D341Med (cell line): ENCODE results near the gene ATRNL1.
"Not testable (repeated sequence)": the region's sequence is repeated elsewhere in the genome, so short reads cannot be mapped to it uniquely, and the experiment has no call there.

Experiments used
- DNase-seq: peaks from one replicate; pipeline ENCODE4 v3.0.0; 2012; ENCODE audit warnings: low spot score

Gene ATRNL1

DNA sequence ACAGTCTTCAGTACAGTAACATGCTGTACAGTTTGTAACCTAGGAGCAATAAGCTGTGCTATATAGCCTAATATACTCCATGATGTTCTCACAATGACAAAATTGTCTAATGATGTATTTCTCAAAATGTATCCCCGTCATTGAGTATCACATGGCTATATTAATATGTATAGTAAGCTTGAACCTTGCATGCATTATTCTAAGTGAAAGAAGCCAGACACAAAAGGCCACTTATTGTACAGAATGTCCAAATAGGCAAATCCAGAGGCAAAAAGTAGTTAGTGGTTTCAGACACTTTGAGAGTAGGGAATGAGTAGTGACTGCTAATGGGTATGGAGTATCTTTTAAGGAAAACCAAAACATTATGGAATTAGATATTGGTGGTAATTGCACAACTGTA is 545.1 kb downstream of the ATRNL1 start:
- no peak for DNase-seq

DNA sequence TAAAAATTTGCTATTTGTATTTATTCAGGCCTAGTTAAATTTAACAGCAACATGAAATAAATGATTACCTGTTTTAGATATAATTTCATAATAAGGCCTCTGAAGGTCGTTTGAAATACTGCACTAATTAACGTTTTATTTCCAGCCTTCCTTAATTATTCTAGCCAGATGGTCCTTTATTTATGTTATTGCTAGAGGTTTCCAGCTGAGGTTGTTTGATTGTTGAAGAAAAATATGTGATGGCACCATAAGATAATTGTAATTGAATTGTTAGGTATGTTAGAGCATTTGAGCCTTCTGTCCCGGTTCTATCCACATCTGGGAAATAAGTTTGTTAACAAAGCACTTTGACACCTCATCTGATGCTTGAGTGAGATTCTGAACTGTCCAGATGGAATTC is 556.1 kb downstream of the ATRNL1 start:
- no peak for DNase-seq

DNA sequence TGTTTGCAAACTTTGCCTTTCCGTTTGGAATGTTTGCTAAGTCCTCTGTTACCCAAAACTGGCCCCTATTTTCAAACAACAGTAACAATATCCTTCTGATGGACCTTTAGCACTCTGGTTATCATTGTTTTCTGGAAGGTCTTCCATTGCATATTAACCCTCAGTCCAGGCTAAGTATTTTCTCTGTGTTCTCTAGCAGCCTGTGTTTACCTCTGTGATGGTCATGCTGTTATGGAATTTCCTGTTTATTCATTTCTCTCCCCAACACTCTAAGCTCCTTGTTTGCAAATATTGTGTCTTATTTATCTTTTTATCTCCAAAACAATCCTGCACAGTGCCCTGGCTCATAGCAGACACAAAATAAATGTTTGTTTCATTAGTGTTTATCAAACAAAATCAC is 560.3 kb downstream of the ATRNL1 start:
- no peak for DNase-seq

- DNase-seq, result no peak
Observed at GRCh38 chr10:115654961-115655360, 561.8 kb downstream of the ATRNL1 start.

DNA sequence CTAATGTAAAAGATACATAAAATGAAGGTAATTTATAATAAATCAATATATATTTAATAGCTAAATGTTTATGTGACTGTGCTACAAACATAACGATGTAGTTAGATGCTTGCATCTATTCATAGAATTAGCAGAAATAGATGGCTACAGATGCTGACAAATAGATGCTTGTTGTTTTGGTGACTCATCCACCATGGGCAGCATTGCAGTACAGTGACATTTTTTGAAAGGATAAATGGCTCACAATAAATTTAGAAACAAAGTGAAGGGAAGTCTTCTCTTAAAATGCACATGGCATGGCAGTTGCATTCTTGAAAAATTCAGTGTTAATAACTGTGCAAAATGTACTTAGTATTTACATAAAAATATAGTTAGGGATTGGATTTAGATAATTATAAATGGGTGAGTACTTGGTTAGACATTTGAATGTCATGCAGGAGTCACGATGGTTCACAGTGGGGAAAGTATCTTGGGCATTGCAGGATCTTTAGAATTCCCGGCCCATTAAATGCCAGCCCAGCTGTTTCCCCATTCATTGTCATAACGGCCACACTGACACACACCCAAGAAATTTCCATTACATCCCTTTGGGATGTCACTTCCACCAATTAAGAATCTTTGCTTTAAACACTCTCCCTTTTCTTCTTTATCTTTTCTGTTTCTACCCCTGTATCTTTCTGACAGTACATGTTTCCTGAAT is 564.1 kb downstream of the ATRNL1 start:
- no peak for DNase-seq

DNA sequence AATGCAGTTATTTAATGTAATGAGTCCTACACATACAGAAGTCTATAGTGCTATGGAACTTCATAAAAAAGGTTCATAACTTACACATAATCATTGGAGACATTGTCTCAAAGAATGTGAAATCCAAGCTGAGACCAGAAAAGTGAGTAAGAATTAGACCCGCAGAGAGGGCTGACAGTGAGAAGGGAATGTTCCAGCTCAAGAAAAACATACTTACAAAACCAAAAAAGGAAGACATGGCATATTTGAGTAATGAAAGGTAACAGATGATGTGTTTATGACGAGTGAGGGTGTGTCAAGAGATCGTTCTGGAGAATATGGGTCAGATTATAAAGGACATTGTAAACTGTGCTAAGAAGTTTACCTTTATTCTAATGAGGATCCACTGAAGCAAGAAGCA is 566.5 kb downstream of the ATRNL1 start:
- no peak for DNase-seq

DNA sequence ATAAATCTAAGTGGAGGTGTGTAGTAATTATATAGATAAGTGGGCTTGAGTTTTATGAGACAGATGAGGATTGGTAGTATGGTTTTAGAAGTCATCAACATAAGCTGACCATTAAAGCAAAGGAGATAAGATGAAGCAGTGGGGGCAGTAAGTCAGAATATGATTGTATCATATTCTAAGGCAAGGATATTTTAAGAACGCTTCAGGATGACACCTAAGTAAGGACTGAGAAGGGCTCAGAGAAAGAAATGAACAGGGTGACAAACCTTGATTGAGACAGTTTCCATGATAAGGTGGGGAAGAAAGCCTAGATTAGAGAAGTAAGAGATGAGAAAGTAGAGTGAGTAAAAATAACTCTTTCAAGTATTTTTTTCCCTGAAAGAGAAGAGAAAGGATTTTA is 567.2 kb downstream of the ATRNL1 start:
- no peak for DNase-seq

DNA sequence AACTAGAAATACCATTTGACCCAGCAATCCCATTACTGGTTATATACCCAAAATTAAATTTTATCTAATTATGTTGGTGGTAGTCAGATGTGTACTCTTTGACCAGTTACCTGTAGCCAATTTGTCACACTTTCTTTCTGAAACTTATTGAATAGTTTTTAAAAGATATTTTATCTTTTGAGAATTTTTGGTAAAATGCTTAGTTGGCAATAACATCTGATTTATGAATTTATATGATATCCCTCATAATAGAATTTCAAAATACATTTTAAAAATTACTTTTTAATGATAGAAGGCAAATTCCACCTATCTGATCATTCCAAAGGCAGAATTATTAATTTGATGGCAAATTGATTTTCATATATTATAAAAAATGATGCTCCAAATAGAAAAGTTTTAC is 569.3 kb downstream of the ATRNL1 start:
- no peak for DNase-seq

GRCh38 chr10:115665549-115665948 is 572.4 kb downstream of the ATRNL1 start:
- DNase-seq, result no peak

DNA sequence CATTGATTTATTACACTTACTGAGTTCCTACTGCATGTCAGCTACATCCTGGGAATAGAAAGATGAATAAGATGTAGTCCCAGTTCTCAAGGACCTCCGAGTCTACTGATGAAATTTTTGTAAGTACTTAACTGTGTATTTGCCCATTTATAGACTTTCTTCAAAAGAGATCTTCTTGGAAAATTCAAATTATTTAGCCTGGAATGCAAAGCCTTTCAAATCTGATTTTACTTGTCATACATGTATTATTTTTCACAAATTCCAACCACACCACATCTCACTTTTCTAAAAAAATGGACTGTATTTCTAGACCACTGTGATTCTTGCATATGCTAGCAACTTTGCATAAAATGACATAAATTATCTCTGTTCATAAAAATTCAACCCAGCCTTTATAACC is 581.3 kb downstream of the ATRNL1 start:
- DNase-seq, result no peak

GRCh38 chr10:115696747-115697146 is 603.6 kb downstream of the ATRNL1 start:
- DNase-seq, result no peak

GRCh38 chr10:115706026-115706425 is 612.9 kb downstream of the ATRNL1 start:
- no peak for DNase-seq

DNA sequence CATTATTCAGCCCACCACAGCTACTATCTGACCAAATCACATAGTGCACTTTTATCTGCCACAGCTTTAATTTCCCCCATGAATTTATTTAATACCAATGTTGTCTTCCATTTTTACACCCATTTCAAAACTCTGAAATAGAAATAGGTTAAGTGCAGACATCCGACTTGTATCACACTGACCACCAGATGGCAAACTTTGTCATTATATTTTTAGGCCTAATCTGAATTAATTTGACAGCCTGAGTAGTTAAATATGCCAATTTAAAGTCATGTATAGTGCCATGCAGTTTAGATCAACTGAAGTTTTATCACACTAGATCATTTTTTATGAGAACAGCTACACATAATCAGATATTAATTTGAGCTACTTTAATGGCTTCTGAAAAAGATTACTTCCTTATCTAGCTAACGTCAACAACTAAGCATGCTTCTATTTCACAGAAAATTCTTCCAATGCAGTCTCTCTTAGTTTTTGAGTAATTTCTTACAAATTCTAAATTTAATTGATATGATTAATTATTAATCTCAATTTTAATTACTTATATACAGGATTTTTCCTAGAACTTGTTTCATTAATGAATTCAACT is 613.4 kb downstream of the ATRNL1 start:
- no peak for DNase-seq

DNA sequence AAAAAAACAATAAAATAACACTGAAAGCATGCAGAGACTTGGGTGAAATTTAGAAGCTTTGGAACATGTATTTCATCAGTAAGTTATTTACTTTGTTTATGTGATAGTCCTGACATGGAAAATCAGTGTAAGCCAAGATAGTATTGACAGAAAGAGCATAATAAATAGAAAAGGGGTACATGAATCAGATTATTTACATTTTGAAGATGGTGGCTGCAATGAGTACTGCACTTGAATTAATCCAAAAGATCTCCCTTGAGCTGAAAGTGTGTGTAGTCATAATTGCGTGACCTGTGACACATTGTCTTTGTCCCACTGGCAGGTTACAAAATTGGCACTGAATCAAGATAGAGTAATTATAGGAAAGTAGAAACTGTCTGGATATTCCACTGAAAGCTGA is 617.0 kb downstream of the ATRNL1 start:
- DNase-seq, result no peak

DNA sequence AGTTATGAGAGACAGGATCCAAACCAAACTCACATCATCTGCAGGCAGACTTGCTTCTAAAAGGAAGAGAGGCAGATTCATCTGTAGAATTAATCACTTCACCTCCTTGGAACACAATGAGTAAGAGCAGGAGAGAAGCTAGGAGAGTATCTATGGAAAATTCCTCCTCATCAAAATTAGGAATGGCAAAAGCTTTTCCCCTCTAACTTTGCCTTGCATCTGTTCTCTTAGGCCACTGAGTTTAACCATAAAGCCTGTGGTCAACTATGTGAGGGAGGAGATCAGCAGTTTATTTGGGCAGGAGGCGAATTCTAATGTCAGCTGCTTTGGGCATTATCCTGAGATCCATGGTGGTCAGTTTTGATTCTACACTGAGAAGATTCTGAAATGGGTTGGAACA is 618.1 kb downstream of the ATRNL1 start:
- no peak for DNase-seq

GRCh38 chr10:115720121-115720520 is 627.0 kb downstream of the ATRNL1 start:
- no peak for DNase-seq

DNA sequence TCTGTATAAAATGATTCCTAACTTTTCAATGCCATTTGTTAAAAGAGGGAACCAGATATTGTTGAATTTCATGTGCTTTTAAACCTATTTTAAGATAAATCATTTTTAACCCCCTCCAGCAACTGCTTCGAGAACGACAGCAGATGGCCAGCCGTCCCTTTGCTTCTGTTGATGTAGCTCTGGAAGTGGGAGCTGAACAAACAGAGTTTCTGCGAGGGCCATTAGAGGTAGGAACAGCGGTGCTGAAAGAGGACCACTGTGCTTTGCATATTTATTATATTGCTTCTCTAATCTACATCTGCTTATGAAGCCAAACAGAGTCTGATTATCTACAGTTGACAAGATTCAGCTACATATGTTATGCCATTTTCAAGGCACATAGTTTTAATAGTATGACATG is 634.0 kb downstream of the ATRNL1 start:
- DNase-seq, result no peak

DNA sequence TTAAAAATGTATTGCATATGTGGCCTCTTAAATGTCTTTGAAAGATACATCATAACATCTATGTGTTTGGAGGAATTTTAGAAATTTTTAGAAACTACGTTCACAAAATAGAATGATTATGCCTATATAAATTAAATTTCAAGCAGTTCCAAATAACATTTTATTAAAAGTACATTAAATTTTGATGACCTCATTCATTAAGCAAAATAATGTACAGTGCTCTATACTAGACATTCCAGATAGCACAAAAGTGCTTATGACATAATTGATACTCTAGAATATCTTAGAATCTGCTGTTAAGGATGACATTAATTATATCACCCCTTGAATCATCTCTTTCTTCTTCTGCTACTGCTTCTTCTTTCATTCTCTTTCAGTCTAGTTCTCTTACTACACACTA is 650.9 kb downstream of the ATRNL1 start:
- no peak for DNase-seq

DNA sequence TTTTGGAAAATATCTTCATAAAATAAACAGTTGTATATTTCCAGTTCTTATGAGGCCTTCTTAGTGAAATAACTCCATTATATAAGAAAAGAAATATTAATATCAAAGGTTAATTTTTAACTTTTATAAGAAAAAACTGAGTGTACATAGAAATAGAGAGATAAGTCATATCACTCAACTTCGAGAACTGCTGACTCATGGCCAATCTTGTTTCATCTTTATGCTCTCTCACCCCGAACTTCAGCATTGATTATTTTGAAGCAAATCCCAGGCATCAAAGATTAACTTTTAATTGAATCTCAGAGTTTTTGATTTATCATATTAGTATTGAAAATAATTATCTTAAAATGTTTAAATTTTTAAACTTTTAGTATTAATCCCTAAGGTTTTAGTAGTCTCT is 652.8 kb downstream of the ATRNL1 start:
- no peak for DNase-seq

DNA sequence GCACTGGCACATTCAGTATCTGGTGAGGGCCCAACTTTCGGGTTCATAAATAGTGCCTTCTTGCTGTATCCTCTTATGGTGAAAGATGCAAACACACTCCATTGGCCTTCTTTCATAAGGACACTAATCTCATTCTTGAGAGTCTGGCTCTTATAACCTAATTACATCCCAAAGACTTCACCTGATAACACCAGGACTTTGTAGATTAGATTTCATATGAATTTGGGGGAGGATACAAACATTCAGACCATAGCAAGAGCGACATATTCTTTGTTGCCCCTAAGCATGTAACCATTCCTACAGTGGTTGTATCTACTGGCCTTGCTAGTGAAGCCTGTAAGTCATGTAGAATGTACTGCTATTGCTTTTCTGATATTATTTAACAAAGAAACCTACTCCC is 654.6 kb downstream of the ATRNL1 start:
- DNase-seq, result no peak

DNA sequence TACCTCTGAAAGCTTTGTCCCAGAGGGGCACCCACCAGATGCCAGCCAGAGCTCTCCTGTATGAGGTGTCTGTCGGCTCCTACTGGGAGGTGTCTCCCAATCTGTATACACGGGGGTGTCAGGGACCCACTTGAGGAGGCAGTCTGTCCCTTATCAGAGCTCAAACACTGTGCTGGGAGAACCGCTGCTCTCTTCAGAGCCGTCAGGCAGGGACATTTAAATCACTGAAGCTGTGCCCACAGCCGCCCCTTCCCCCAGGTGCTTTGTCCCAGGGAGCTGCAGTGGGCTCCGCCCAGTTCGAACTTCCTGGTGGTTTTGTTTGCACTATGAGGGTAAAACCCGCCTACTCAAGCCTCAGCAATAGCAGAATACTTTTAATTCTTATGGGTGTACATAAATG is 665.3 kb downstream of the ATRNL1 start:
- not testable (repeated sequence) for DNase-seq

- no peak for DNase-seq
Observed at GRCh38 chr10:115760131-115760530, 667.0 kb downstream of the ATRNL1 start.

GRCh38 chr10:115761166-115761565 is 668.0 kb downstream of the ATRNL1 start:
- DNase-seq, result no peak

DNA sequence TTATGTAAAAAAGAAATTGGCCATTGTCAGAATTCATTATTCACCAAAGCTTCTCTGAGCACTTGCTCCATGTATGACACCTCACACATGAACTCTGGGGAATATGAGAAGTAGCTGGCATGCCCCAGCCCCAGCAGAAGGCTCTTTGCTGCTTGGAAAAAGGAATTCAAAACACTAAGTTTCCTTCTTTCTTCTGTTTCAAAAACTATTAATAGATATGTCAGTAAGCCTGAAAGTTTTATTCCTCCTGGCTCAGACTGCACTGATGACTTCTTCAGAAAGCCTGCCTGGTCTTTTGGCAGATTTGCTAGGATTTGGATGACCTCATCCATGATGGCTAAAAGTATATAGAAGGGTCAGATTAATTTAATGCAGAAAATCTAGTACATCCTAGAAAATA is 668.9 kb downstream of the ATRNL1 start:
- no peak for DNase-seq
